HG03135 (cell line): ENCODE data around the gene BAIAP2L1.

Experiments used
- ATAC-seq: cut with Tn5 transposase; IDR thresholded peaks from one replicate; pipeline ENCODE4 v1.9.1; 2021; ENCODE audit warnings: mild to moderate bottlenecking, moderate library complexity; ENCODE audit not compliant: unreplicated experiment

Gene BAIAP2L1

GRCh38 chr7:98360221-98361130, 40.4 kb downstream of the BAIAP2L1 start:
- ATAC-seq: no peak

DNA sequence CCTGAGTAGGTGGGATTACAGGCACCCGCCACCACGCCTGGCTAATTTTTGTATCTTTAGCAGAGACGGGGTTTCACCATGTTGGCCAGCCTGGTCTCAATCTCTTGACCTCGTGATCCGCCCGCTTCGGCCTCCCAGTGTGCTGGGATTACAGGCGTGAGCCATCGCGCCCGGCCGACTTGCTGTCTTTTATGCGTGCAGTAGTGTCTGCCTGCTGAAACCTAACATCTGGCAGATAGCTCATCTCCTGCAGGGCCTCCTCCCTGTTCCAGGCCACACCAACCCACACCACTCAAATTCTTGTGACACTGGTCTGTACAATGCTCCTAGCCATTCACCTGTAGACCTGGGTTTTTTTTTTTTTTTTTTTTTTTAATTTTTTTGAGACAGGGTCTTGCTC, 41.5 kb downstream of the BAIAP2L1 start:
- no peak for ATAC-seq

- ATAC-seq: no peak
Measured at GRCh38 chr7:98358706-98359105, 42.2 kb downstream of the BAIAP2L1 start.

DNA sequence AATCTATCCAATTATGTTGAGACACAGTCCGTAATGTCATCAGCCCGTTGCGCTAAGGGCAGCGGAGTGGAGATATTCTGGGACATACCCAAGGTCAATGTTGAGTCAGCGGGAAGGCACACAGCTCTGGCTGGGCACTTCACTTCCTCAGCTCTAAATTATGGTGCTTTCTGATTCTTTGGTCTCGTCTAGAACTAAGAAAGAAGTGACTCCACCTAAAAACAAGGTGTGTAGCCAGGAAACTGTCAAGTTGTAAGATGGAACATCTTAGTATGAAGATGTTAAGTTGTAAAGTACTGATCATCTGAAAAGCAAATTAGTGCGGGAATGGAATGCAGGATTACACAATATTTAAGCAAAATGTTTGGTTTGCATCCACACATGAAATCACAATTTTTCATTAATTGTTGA, 43.1 kb downstream of the BAIAP2L1 start:
- ATAC-seq: no peak

GRCh38 chr7:98355250-98355538, 45.7 kb downstream of the BAIAP2L1 start:
- ATAC-seq: no peak

GRCh38 chr7:98354511-98355249, 46.2 kb downstream of the BAIAP2L1 start:
- ATAC-seq: no peak

GRCh38 chr7:98354052-98354451, 46.8 kb downstream of the BAIAP2L1 start:
- no peak for ATAC-seq

- no peak for ATAC-seq
Measured at GRCh38 chr7:98352621-98353020, 48.3 kb downstream of the BAIAP2L1 start.

- ATAC-seq: no peak
Measured at GRCh38 chr7:98351136-98351535, 49.8 kb downstream of the BAIAP2L1 start.

DNA sequence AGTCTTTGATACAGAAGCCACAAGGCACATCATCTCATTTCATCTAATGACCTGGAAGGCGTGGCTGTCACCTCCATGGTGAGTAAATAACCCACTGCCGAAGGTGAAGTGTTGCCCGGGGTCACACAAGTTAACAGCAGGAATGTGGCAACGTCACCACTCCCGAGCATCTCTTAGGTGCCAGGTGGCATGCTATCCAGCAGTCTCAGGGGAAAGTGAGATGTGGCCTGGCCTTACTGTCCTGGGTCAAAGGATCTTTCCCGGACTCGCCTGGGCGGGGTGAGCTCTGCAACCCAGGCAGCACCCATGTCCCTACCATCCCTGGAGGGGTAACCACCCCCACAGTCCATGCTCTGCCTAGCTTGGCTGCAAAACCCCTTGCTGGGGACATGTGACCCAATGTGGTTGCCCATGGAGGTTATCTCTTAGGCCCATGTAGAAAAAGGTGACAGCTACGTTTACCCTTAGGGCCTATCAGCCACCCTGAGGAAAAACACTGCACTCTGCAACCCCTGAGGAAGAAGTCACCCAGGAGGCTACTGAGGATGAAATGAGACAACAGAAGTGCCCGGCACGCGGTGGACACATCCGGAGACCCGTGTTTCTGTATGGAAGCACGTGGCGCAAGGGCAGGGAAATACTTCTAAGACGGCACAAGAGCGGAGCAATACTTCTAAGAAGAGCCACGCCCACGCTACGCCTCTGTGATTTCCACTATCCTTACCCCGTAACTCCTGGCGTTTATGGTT, 52.0 kb downstream of the BAIAP2L1 start:
- ATAC-seq: no peak

DNA sequence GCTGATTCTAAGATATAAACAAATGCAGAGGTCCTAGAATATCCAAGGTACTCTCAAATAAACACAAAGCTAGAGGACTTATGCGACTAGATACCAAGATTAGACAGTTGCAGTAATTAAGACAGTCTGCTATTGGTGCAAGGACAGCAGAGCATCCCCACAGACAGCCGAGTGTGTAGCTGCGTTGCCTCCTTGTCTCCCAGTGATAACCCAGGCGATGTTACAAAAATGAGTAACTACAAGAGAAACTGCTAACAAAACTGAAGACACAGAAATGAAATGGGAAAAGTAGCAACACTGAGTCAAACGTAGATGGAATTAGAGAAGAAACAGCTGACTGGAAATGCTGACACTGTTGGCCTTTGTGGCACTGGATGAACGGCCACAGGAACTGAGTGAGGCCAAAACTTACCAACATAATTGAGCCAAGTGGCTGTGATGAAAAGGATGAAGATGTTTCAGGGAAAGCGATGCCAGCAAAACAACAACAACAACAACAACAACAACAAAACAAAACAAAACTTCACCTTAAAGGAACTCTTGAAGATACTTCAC, 54.3 kb downstream of the BAIAP2L1 start:
- ATAC-seq: no peak

GRCh38 chr7:98341106-98341505, 59.8 kb downstream of the BAIAP2L1 start:
- no peak for ATAC-seq

- no peak for ATAC-seq
Measured at GRCh38 chr7:98339043-98339442, 61.8 kb downstream of the BAIAP2L1 start.

DNA sequence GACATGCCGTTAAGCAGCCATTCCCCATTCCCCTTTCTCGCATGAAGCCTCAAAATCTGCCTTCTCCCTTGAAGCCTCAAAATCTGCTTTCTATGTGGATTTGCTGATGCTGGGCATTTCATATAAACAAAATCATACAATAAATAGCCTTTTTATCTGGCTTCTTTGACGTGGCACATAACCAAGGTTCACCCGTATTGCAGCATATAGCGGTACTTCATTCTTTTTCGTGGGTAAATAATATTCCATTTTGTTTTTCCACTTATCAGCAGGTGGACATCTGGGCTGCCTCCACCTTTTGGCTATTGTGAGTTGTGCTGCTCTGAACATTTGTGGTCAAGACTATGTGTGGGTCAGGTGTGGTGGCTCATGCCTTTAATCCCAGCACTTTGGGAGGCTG, 62.4 kb downstream of the BAIAP2L1 start:
- no peak for ATAC-seq

DNA sequence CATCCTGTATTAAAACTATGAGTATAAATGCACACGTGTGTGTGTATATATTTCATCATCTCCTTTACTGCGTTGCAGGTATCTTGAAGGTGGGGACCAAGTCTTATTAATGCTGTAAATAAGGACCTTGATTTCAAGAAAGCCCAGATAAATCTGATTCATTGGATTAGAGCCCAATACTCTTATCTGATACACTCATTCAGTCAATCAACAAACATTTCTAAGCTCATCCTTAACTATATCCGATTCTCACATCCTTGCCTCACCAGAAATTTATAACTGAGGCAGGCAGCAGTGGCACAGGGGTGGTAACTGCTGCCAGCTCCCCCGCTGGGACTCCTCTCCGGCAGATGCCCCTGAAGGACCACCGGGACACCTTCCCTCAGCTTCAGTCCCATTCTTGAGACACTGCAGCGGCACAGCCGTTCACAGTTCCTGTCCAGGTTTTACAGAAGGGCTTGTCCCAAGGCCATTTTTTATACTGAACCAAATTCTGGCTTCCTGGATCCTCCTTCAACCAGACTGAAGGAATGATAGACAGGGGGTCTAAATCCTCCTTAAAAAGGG, 65.4 kb downstream of the BAIAP2L1 start:
- no peak for ATAC-seq

DNA sequence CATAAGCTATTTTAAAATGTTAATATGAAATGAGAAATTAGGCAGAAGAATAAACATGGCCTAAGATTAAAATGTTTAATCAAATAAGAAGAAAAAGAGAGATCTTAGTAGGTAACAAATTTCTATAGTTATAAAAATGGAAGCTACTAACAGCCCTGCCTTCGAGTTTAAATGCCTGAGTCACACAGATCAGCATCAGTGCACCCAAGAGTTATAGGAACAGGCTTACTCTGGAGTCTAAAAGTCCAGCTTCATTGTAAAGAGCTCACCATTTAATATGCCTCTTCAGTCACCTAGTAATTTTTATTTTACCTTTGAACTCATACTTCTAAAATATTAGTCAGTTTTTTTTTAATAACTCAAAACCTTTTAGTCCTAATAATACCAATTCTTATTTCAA, 66.8 kb downstream of the BAIAP2L1 start:
- ATAC-seq: no peak

- ATAC-seq: no peak
Measured at GRCh38 chr7:98330926-98331529, 69.9 kb downstream of the BAIAP2L1 start.

DNA sequence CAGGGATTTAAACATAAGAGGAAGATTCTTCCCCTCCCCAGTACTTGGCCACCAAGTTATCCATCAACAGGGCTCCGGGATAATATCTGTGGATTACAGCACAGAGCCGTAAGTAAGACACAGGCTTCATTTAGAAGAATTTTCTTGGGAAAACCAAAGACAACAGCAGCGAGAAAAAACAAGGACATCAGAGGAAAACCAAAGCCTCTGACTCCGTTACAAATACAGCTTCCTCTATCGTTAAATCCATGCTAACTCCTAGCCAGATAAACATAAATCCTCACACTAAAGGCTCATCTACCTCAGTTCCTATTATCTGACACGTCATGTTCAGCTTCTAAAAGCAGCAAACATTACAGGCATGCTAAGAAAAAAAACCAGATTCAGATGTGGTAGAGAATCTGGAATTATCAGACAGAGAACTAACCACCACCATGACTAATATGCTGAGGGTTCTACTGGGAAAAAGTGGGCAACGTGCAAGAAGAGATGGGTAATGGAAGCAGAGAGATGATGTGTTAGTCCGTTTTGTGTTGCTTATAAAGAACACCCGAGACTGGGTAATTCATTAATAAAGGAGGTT, 71.0 kb downstream of the BAIAP2L1 start:
- ATAC-seq: no peak

- no peak for ATAC-seq
Measured at GRCh38 chr7:98329100-98329790, 71.6 kb downstream of the BAIAP2L1 start.

DNA sequence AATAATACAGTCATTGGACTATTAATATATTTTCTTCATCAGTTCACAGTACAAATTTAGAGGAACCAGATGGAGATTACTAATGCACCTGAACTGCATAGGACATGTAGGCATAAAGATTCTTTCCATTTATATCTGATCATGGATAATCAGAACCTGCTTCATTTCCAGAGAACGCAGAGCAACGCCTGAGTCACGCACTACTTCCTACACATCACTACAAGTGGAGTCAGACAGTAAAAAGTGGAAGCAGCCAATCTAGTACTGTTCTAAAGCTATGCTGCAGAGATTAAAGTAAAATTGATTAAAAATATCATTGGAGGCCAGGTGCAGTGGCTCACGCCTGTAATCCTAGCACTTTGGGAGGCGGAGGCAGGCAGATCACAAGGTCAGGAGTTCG, 76.1 kb downstream of the BAIAP2L1 start:
- ATAC-seq: no peak
